AG09309 (cell line): Measurements from ENCODE around the gene MCTP1.
"Not testable (repeated sequence)": the region's sequence is repeated elsewhere in the genome, so short reads cannot be mapped to it uniquely, and the experiment has no call there.

Experiments used
- DNase-seq: peaks from one replicate; pipeline ENCODE4 v3.0.0-alpha.2; 2010; ENCODE audit warnings: low read depth
- H3K4me3 ChIP-seq: 2 replicates; pipeline ENCODE4 v1.5.1; 2011; ENCODE audit warnings: mild to moderate bottlenecking, low read depth, low read length, moderate library complexity; ENCODE audit not compliant: control insufficient read depth
- TF ChIP-seq, protein P1 (sequence below): IDR thresholded peaks from 2 replicates; pipeline ENCODE4 v1.5.1; 2011; ENCODE audit warnings: mild to moderate bottlenecking, low read depth, low read length, inconsistent platforms; ENCODE audit not compliant: insufficient read depth, control insufficient read depth; ENCODE audit errors: missing control alignments

Gene MCTP1

GRCh38 chr5:94849324-94849723, 435.6 kb downstream of the MCTP1 start:
- DNase-seq, result no peak
- H3K4me3 ChIP-seq, result no peak overlapping the region
- TF ChIP-seq, protein P1, sequence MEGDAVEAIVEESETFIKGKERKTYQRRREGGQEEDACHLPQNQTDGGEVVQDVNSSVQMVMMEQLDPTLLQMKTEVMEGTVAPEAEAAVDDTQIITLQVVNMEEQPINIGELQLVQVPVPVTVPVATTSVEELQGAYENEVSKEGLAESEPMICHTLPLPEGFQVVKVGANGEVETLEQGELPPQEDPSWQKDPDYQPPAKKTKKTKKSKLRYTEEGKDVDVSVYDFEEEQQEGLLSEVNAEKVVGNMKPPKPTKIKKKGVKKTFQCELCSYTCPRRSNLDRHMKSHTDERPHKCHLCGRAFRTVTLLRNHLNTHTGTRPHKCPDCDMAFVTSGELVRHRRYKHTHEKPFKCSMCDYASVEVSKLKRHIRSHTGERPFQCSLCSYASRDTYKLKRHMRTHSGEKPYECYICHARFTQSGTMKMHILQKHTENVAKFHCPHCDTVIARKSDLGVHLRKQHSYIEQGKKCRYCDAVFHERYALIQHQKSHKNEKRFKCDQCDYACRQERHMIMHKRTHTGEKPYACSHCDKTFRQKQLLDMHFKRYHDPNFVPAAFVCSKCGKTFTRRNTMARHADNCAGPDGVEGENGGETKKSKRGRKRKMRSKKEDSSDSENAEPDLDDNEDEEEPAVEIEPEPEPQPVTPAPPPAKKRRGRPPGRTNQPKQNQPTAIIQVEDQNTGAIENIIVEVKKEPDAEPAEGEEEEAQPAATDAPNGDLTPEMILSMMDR, result no peak

DNA sequence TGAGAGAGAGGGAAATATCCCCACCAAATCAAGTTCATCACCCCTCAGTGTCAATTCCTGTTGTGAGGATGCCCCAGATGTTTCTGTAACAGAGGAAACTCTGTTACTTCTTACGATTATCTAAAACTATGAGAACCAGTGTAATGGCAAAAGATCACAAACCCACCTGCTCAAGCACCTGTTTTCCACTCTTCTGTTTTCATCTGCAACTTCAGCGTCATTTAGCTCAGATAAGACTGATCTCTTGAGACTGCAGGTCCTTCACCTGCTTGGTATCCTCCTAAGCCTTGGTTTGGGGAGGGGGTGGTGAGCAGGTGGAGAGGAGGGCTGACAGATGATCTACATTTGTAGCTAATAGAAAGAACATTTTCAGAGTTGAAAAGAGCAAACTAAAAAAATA, 437.2 kb downstream of the MCTP1 start:
- H3K4me3 ChIP-seq, result no peak overlapping the region
- no peak for DNase-seq
- TF ChIP-seq, protein P1, result no peak

DNA sequence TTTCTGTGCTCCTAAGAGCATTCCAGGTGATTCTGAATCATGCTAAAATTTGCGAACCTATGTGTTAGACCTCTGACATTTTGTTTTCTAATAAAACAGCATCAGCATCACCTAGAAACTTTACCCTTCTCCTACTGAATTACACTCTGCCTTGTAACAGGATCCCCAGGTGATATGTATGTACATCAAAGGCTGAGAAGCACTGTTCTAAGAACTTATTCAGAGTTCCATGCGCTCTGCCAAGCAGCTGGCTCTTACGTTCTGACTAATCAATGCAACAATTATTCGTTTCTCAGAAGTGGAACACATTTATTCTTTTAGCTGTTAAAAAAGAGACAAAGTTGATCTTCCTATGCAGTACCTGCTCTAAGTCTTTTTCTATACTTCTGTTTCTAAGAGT, 437.9 kb downstream of the MCTP1 start:
- H3K4me3 ChIP-seq, result no peak overlapping the region
- TF ChIP-seq, protein P1, result no peak
- DNase-seq, result no peak

- not testable (repeated sequence) for DNase-seq
Measured at GRCh38 chr5:94845696-94846095, 439.2 kb downstream of the MCTP1 start.

GRCh38 chr5:94841598-94842322, 443.1 kb downstream of the MCTP1 start:
- DNase-seq, result no peak
- TF ChIP-seq, protein P1, result no peak
- no peak overlapping the region for H3K4me3 ChIP-seq

More at GRCh38 chr5:94845696-94846095, 439.2 kb downstream of the MCTP1 start:
- H3K4me3 ChIP-seq, result not testable (repeated sequence)

GRCh38 chr5:94833851-94834250, 451.0 kb downstream of the MCTP1 start:
- TF ChIP-seq, protein P1, result no peak
- no peak for DNase-seq
- H3K4me3 ChIP-seq, result no peak overlapping the region

- TF ChIP-seq, protein P1, result no peak
- DNase-seq, result no peak
- H3K4me3 ChIP-seq, result no peak overlapping the region
Measured at GRCh38 chr5:94832685-94833084, 452.2 kb downstream of the MCTP1 start.
